RWPE1 (cell line): ENCODE results near the gene CACNG8.

Experiments
- CTCF ChIA-PET: fragments of 350-600 bp; sonication (Branson Sonifier 250); formaldehyde crosslinking; extraction: SDS; loops from one replicate; lab custom pipeline; 2021; lab: Yijun Ruan, JAX
- POLR2A ChIA-PET: fragments of 400-600 bp; formaldehyde crosslinking; extraction: SDS; loops from one replicate; lab custom pipeline; 2020; ENCODE audit warnings: antibody characterized with exemption; ENCODE audit not compliant: low non-redundant PET; lab: Yijun Ruan, JAX
- DNase-seq: peaks from one replicate; pipeline ENCODE4 v3.0.0; 2012; ENCODE audit warnings: low spot score
- H3K27ac ChIP-seq: fragments of 450-650 bp; 2 replicates; pipeline ENCODE4 v1.5.1; 2017
- TF ChIP-seq, protein P1 (sequence below): fragments of 450-650 bp; conservative IDR thresholded peaks from 2 replicates; pipeline ENCODE4 v1.5.1; 2017; ENCODE audit warnings: low read depth, mild to moderate bottlenecking

CACNG8 gene

DNA sequence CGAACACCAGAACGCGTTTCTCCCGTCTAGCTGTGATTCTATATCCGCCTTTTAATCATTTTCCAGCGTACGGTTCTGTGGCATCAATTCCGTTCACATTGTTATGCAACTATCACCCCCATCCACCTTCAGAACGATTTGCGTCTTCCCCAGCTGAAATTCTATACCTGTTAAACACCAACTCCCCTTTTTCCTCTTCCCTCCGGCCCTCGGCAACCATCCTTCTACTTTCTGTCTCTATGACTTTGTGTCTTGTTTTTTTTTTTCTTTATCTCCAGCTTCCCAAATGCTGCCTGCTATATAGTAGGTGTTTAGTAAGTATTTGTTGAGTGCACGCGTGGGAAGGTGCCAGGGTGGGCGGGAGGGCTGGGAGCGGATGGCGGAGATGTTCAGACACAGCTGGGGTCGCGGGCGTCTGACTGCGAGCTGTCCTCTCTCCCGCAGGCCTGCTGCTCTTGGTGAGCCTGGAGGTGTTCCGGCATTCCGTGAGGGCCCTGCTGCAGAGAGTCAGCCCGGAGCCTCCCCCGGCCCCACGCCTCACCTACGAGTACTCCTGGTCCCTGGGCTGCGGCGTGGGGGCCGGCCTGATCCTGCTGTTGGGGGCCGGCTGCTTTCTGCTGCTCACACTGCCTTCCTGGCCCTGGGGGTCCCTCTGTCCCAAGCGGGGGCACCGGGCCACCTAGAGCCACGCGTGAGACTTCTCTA, 48.9 kb downstream of the CACNG8 start:
- H3K27ac ChIP-seq: no peak overlapping the region
- TF ChIP-seq, protein P1, sequence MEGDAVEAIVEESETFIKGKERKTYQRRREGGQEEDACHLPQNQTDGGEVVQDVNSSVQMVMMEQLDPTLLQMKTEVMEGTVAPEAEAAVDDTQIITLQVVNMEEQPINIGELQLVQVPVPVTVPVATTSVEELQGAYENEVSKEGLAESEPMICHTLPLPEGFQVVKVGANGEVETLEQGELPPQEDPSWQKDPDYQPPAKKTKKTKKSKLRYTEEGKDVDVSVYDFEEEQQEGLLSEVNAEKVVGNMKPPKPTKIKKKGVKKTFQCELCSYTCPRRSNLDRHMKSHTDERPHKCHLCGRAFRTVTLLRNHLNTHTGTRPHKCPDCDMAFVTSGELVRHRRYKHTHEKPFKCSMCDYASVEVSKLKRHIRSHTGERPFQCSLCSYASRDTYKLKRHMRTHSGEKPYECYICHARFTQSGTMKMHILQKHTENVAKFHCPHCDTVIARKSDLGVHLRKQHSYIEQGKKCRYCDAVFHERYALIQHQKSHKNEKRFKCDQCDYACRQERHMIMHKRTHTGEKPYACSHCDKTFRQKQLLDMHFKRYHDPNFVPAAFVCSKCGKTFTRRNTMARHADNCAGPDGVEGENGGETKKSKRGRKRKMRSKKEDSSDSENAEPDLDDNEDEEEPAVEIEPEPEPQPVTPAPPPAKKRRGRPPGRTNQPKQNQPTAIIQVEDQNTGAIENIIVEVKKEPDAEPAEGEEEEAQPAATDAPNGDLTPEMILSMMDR: no peak
- CTCF ChIA-PET: interaction anchor here (0.7 kb wide), 1 partner anchor 284 kb away, joined by 3 read pairs; no protein-coding TSS in a partner anchor
- POLR2A ChIA-PET: no interaction called here
- DNase-seq: no peak

- ChIA-PET POLR2A (no interaction called here), CTCF (no interaction called here)
- TF ChIP-seq, protein P1: no peak
- H3K27ac ChIP-seq: no peak overlapping the region
- DNase-seq: no peak
Observed at GRCh38 chr19:54013866-54014265, 51.1 kb downstream of the CACNG8 start.

- no peak for DNase-seq
- no peak overlapping the region for H3K27ac ChIP-seq
- TF ChIP-seq, protein P1: no peak
- ChIA-PET CTCF (no interaction called here), POLR2A (no interaction called here)
Observed at GRCh38 chr19:54014920-54015560, 52.3 kb downstream of the CACNG8 start.

GRCh38 chr19:54017261-54017660, 54.5 kb downstream of the CACNG8 start:
- ChIA-PET CTCF (no interaction called here), POLR2A (no interaction called here)
- no peak for DNase-seq
- TF ChIP-seq, protein P1: no peak
- no peak overlapping the region for H3K27ac ChIP-seq

GRCh38 chr19:54021363-54021762, 58.6 kb downstream of the CACNG8 start:
- POLR2A ChIA-PET: no interaction called here
- CTCF ChIA-PET: no interaction called here
- TF ChIP-seq, protein P1: no peak
- peak overlapping the region; percentile 92 for H3K27ac ChIP-seq
- DNase-seq: no peak

- TF ChIP-seq, protein P1: no peak
- no peak for DNase-seq
- ChIA-PET CTCF (no interaction called here), POLR2A (no interaction called here)
- peak overlapping the region; percentile 92; the same call in 1 of the 2 replicates for H3K27ac ChIP-seq
Observed at GRCh38 chr19:54021932-54022331, 59.2 kb downstream of the CACNG8 start.
